MM.1S (cell line): ENCODE results near the gene STARD8.
"Not testable (repeated sequence)": the region's sequence is repeated elsewhere in the genome, so short reads cannot be mapped to it uniquely, and the experiment has no call there.

Source experiments
- EZH2 ChIP-seq: fragments of 300-600 bp; sonication (generic); optimal IDR thresholded peaks from 2 replicates; pipeline ENCODE3; 2017; ENCODE audit warnings: low read depth, mild to moderate bottlenecking, antibody characterized with exemption, low read length, mixed read lengths
- EZH2phosphoT487 ChIP-seq: fragments of 300-600 bp; sonication (generic); IDR thresholded peaks from 2 replicates; pipeline ENCODE4 v1.6.1; 2018; ENCODE audit warnings: antibody characterized with exemption, low read length
- TF ChIP-seq, protein P1 (sequence below): fragments of 300-600 bp; sonication (generic); IDR thresholded peaks from 2 replicates; pipeline ENCODE4 v1.5.1; 2016; ENCODE audit warnings: antibody characterized with exemption, low read length, mixed read lengths

DNA sequence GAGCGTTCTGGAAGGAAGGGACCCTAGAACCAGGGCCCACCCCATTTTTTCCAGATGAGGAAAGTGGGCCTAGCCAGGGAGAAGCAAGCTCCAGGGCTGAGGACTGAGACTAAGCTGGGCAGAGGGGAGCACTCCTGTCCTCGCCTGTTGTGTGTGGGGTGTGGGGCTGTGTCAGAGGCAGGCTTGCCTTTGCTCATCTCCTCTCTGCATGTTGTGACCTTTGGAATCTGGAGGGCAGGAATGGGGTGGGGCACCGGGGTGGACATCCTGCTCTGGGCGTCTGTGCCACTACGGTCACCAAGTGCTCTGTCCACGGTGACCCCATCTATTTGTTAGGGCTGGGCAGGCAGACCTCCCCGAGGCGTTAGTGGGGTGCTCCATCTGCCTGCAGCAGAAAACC is 41.5 kb downstream of the STARD8 start:
- not testable (repeated sequence) for TF ChIP-seq EZH2, EZH2phosphoT487
- TF ChIP-seq, protein P1, sequence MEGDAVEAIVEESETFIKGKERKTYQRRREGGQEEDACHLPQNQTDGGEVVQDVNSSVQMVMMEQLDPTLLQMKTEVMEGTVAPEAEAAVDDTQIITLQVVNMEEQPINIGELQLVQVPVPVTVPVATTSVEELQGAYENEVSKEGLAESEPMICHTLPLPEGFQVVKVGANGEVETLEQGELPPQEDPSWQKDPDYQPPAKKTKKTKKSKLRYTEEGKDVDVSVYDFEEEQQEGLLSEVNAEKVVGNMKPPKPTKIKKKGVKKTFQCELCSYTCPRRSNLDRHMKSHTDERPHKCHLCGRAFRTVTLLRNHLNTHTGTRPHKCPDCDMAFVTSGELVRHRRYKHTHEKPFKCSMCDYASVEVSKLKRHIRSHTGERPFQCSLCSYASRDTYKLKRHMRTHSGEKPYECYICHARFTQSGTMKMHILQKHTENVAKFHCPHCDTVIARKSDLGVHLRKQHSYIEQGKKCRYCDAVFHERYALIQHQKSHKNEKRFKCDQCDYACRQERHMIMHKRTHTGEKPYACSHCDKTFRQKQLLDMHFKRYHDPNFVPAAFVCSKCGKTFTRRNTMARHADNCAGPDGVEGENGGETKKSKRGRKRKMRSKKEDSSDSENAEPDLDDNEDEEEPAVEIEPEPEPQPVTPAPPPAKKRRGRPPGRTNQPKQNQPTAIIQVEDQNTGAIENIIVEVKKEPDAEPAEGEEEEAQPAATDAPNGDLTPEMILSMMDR, result not testable (repeated sequence)
